ENCODE results near the gene ZNF541.

DNA sequence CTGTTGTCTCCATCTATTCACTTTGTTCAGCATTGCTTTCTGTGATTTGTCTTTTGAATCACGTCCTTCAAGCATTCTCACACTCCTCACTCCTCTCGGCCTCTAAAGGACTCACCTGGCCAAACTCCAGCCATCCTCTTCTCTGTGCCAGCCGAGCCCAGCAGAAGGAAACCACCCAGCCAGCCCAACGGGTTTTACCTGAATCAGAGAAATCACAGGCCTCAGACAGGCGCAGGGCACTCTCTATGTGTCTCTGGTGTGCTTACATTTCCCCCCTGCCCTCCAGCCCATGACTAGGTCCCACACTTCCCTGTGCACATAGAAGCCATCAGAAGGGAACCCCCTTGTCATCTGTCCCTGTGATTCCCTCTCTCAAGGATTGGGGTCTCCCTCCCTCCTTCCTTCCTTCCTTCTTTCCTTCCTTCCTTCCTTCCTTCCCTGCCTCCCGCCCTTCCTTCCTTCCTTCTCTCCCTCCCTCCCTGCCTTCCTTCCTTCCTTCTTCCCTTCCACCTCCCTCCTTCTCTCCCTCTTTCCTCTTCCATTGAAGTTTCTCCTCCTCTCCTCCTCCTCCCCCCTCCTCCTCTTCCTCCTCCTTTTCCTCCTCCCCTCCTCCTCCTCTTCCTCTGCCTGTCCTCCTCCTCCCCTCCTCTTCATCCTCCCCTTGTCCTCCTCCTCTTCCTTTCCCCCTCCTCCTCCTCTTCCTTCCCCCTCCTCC, 8.8 kb upstream of the ZNF541 start:
- TF ChIP-seq, protein P1, sequence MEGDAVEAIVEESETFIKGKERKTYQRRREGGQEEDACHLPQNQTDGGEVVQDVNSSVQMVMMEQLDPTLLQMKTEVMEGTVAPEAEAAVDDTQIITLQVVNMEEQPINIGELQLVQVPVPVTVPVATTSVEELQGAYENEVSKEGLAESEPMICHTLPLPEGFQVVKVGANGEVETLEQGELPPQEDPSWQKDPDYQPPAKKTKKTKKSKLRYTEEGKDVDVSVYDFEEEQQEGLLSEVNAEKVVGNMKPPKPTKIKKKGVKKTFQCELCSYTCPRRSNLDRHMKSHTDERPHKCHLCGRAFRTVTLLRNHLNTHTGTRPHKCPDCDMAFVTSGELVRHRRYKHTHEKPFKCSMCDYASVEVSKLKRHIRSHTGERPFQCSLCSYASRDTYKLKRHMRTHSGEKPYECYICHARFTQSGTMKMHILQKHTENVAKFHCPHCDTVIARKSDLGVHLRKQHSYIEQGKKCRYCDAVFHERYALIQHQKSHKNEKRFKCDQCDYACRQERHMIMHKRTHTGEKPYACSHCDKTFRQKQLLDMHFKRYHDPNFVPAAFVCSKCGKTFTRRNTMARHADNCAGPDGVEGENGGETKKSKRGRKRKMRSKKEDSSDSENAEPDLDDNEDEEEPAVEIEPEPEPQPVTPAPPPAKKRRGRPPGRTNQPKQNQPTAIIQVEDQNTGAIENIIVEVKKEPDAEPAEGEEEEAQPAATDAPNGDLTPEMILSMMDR (IDR thresholded peaks at IDR 0.05), result no peak
- no peak for TF ChIP-seq POLR2A (IDR thresholded peaks at IDR 0.05)
